Activated CD4-positive, alpha-beta T cell treated with anti-CD3 and anti-CD28 coated beads, Interleukin-2, amount 50 U/mL, for 16 hours (primary cell): Measurements from ENCODE around the gene GAGE12H.
"Not testable (repeated sequence)": the region's sequence is repeated elsewhere in the genome, so short reads cannot be mapped to it uniquely, and the experiment has no call there.

Source experiments
- DNase-seq: peaks from one replicate; pipeline ENCODE4 v3.0.0-alpha.2; 2020

GAGE12H gene

GRCh38 chrX:49579649-49580048 is at the start of gene GAGE12H:
GAGE12H (plus strand) TSS chrX:49579949; CDS start chrX:49581104, 1,155 bp downstream.
- not testable (repeated sequence) for DNase-seq

GRCh38 chrX:49531877-49532276 is 47.9 kb upstream of the GAGE12H start, which contains the start of gene GAGE12C:
GAGE12C (plus strand) TSS chrX:49532177; CDS start chrX:49533332, 1,155 bp downstream.
- DNase-seq: not testable (repeated sequence)

- not testable (repeated sequence) for DNase-seq
Measured at GRCh38 chrX:49541433-49541832, 38.3 kb upstream of the GAGE12H start, which contains the start of gene GAGE12D. GAGE12D (plus strand) TSS chrX:49541733; CDS start chrX:49542888, 1,155 bp downstream.

- not testable (repeated sequence) for DNase-seq
Measured at GRCh38 chrX:49550989-49551388, 28.8 kb upstream of the GAGE12H start, which contains the start of gene GAGE12E. GAGE12E (plus strand) TSS chrX:49551289; CDS start chrX:49552444, 1,155 bp downstream.

GRCh38 chrX:49560542-49560941 is 19.2 kb upstream of the GAGE12H start, which contains the start of gene GAGE12F:
GAGE12F (plus strand) TSS chrX:49560842; CDS start chrX:49561997, 1,155 bp downstream.
- DNase-seq: not testable (repeated sequence)

GRCh38 chrX:49568728-49569127 is 11.0 kb upstream of the GAGE12H start:
- not testable (repeated sequence) for DNase-seq

- not testable (repeated sequence) for DNase-seq
Measured at GRCh38 chrX:49569152-49569551, 10.6 kb upstream of the GAGE12H start.

- not testable (repeated sequence) for DNase-seq
Measured at GRCh38 chrX:49570100-49570499, 9.6 kb upstream of the GAGE12H start, which contains the start of gene GAGE12G. GAGE12G (plus strand) TSS chrX:49570400; CDS start chrX:49571555, 1,155 bp downstream.

- not testable (repeated sequence) for DNase-seq
Measured at GRCh38 chrX:49589196-49589595, 9.4 kb downstream of the GAGE12H start, which contains the start of gene GAGE2A. GAGE2A (plus strand) TSS chrX:49589496; CDS start chrX:49590651, 1,155 bp downstream.

- peak; percentile 12 for DNase-seq
Measured at GRCh38 chrX:49589769-49590478, 10.2 kb downstream of the GAGE12H start.

- not testable (repeated sequence) for DNase-seq
Measured at GRCh38 chrX:49590488-49590887, 10.7 kb downstream of the GAGE12H start.

- not testable (repeated sequence) for DNase-seq
Measured at GRCh38 chrX:49598720-49599119, 19.0 kb downstream of the GAGE12H start, which contains the start of gene GAGE1. GAGE1 (plus strand) TSS chrX:49599020; CDS start chrX:49600175, 1,155 bp downstream.

- DNase-seq: no peak
Measured at GRCh38 chrX:49610718-49611310, 31.1 kb downstream of the GAGE12H start.

GRCh38 chrX:49618574-49618973 is 38.8 kb downstream of the GAGE12H start:
- no peak for DNase-seq

GRCh38 chrX:49627086-49627777 is 47.5 kb downstream of the GAGE12H start:
- peak; percentile 26 for DNase-seq
